K562 (cell line): ENCODE results near the gene CTDSP1. TPM values are rescaled to one million over a fixed set of nuclear protein-coding genes. Genes with fewer than 3 reads are reported as not detected.
A peak's percentile ranks its signal among the peaks of the same experiment; 100 is the strongest.

Experiments
- DDX20 ChIP-seq: fragments of 450-650 bp; IDR thresholded peaks from 2 replicates; pipeline ENCODE4 v1.6.1; 2016; ENCODE audit warnings: missing genetic modification characterization, low read depth, mild to moderate bottlenecking, missing compliant biosample characterization, moderate library complexity
- DIDO1 ChIP-seq: fragments of 450-650 bp; IDR thresholded peaks from 2 replicates; pipeline ENCODE4 v1.6.1; 2016; ENCODE audit warnings: low read depth, missing biosample characterization, missing genetic modification characterization
- E2F4 ChIP-seq: sonication (generic); formaldehyde crosslinking; IDR thresholded peaks from 2 replicates; pipeline ENCODE4 v1.8.0; 2022; ENCODE audit warnings: mild to moderate bottlenecking, low read depth, missing genetic modification reagents
- EGR1 ChIP-seq: fragments of 450-650 bp; conservative IDR thresholded peaks from 2 replicates; pipeline ENCODE4 v1.6.1; 2017; ENCODE audit warnings: mild to moderate bottlenecking
- ETS2 ChIP-seq: IDR thresholded peaks from 2 replicates; pipeline ENCODE4 v1.6.1; 2016; ENCODE audit warnings: borderline replicate concordance, missing genetic modification characterization, mild to moderate bottlenecking, moderate library complexity, missing compliant biosample characterization; ENCODE audit not compliant: poor library complexity, severe bottlenecking
- FOXK1 ChIP-seq: sonication (generic); formaldehyde crosslinking; IDR thresholded peaks from 2 replicates; pipeline ENCODE4 v1.8.0; 2022; ENCODE audit warnings: missing genetic modification reagents, mild to moderate bottlenecking, borderline replicate concordance
- HDAC1 ChIP-seq, 2 experiments: fragments of 450-650 bp; IDR thresholded peaks; 2 replicates each; pipeline ENCODE4 v1.6.1; 2016 to 2017; ENCODE audit warnings: inconsistent platforms in 1 of 2, mild to moderate bottlenecking in 1 of 2, moderate library complexity in 1 of 2
- IRF1 ChIP-seq: sonication (generic); formaldehyde crosslinking; IDR thresholded peaks from 2 replicates; pipeline ENCODE4 v1.8.0; 2022; ENCODE audit warnings: missing genetic modification reagents, mild to moderate bottlenecking, borderline replicate concordance
- IRF9 ChIP-seq: fragments of 450-650 bp; IDR thresholded peaks from 2 replicates; pipeline ENCODE4 v1.6.1; 2016; ENCODE audit warnings: missing biosample characterization, missing genetic modification characterization
- NCOA1 ChIP-seq: fragments of 450-650 bp; IDR thresholded peaks from 2 replicates; pipeline ENCODE4 v1.6.1; 2016; ENCODE audit warnings: low read depth
- PHB ChIP-seq: fragments of 250-450 bp; sonication (Bioruptor Pico); IDR thresholded peaks from 2 replicates; pipeline ENCODE4 v1.5.0; 2021
- RERE ChIP-seq: sonication (generic); formaldehyde crosslinking; IDR thresholded peaks from 2 replicates; pipeline ENCODE4 v1.8.0; 2023; ENCODE audit warnings: missing genetic modification reagents, mild to moderate bottlenecking, borderline replicate concordance
- RHOXF2B ChIP-seq: fragments of 250-450 bp; sonication (Bioruptor Pico); conservative IDR thresholded peaks from 2 replicates; pipeline ENCODE4 v1.5.1; 2021
- STAT5B ChIP-seq: fragments of 250-450 bp; sonication (Bioruptor Pico); IDR thresholded peaks from 2 replicates; pipeline ENCODE4 v1.8.0; 2021; ENCODE audit warnings: mild to moderate bottlenecking, inconsistent platforms
- TCFL5 ChIP-seq: fragments of 250-450 bp; sonication (Bioruptor Pico); conservative IDR thresholded peaks from 2 replicates; pipeline ENCODE4 v1.6.1; 2021; ENCODE audit warnings: mild to moderate bottlenecking, moderate library complexity, matching md5 sums
- TFAM ChIP-seq: fragments of 250-450 bp; sonication (Bioruptor Pico); conservative IDR thresholded peaks from 2 replicates; pipeline ENCODE4 v1.5.0; 2021; ENCODE audit warnings: mild to moderate bottlenecking, moderate library complexity
- ZBTB7A ChIP-seq: IDR thresholded peaks from 2 replicates; pipeline ENCODE4 v1.6.1; 2011; ENCODE audit warnings: low read depth, mild to moderate bottlenecking, low read length, moderate library complexity, borderline replicate concordance; ENCODE audit not compliant: control insufficient read depth
- ZC3H11A ChIP-seq: IDR thresholded peaks from 2 replicates; pipeline ENCODE4 v1.6.1; 2012; ENCODE audit warnings: low read depth, low read length, improper control_type of control experiment
- ZC3H4 ChIP-seq: sonication (generic); formaldehyde crosslinking; IDR thresholded peaks from 2 replicates; pipeline ENCODE4 v1.9.0; 2021; ENCODE audit warnings: missing genetic modification reagents, borderline replicate concordance
- polyA plus RNA-seq, 8 experiments: library from polyadenylated mRNA; depleted of rRNA in 4 of 8; stranded (reverse) in 5 of 8; unstranded in 3 of 8; fragments of >200 nt; fragmentation: Nextera tagmentation in 2 of 8; fragmentation: Illumina TruSeq in 1 of 8; extraction: Ambion mirVana in 2 of 8; extraction: Trizol in 1 of 8; gene quantifications; 2 replicates each; pipeline versions ENCODE4 v1.2.1 to v1.2.3, GENCODE V29; 2011 to 2014; ENCODE audit warnings: inconsistent platforms in 1 of 8, missing spikeins in 1 of 8
- total RNA-seq, 7 experiments: library from RNA; depleted of rRNA in 6 of 7; stranded (reverse); fragments of >200 nt in 6 of 7; fragmentation: Illumina TruSeq in 2 of 7; extraction: Trizol in 2 of 7; gene quantifications; 2 replicates each; pipeline versions ENCODE4 v1.2.1 to v1.2.3, GENCODE V29; 2011 to 2021; ENCODE audit warnings: low replicate concordance in 1 of 7

Gene CTDSP1
- total and polyA plus RNA-seq, 9 of the 15 experiments (the other 6 are each of a cell fraction or from before 2014, with no cell fraction given) = 2.4 to 74.8 (median 45.8) TPM

GRCh38 chr2:218395826-218396687 lies 3.6 kb upstream of the CTDSP1 start (continued):
- no peak for TF ChIP-seq ZC3H4 (CRISPR knock-in tag)
- TF ChIP-seq DDX20 (tag) = no peak
- TF ChIP-seq TFAM = no peak
- TF ChIP-seq HDAC1 (IDR thresholded peaks at IDR 0.05) = peak; percentile 17 to 36; a peak in 1 of 4 replicates
- no peak for TF ChIP-seq IRF1
- no peak for TF ChIP-seq IRF9
- peak; percentile 93 for TF ChIP-seq ZBTB7A
- TF ChIP-seq ETS2 (tag) = no peak
- TF ChIP-seq RERE (CRISPR knock-in tag) = no peak
- TF ChIP-seq NCOA1 = no peak
- TF ChIP-seq STAT5B (CRISPR knock-in tag) = no peak
- no peak for TF ChIP-seq ZC3H11A
- no peak for TF ChIP-seq PHB (CRISPR knock-in tag)
- TF ChIP-seq DIDO1 = no peak
- no peak for TF ChIP-seq TCFL5 (CRISPR knock-in tag)
- TF ChIP-seq E2F4 (CRISPR knock-in tag) = no peak
- no peak for TF ChIP-seq RHOXF2B
- TF ChIP-seq EGR1 = peak; percentile 99
- no peak for TF ChIP-seq FOXK1
